GM12873 (cell line): ENCODE results near the gene BRICD5.

Source experiments
- TF ChIP-seq, protein P1 (sequence below): IDR thresholded peaks from 2 replicates; pipeline ENCODE4 v1.5.1; 2012; ENCODE audit warnings: low read depth, mild to moderate bottlenecking, moderate library complexity, low read length, control low read depth; ENCODE audit not compliant: insufficient read depth; ENCODE audit errors: missing control alignments

BRICD5 gene

DNA sequence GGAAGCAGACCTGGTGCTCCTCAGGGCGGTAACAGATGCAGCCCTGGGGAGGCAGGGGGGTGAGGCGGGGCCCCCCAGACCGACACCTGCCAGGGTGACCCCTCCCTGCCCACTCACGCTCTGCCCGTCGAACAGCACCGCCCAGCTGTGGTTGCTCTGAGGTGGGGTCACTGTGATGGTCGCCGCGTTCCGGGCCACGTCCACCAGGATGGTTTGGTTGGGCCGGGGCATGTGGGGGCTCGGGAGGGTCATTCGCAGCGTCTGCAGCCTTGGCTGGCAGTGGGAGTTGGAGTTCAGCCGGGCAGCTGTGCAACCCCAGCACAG is 692 bp downstream of the BRICD5 start:
- TF ChIP-seq, protein P1, sequence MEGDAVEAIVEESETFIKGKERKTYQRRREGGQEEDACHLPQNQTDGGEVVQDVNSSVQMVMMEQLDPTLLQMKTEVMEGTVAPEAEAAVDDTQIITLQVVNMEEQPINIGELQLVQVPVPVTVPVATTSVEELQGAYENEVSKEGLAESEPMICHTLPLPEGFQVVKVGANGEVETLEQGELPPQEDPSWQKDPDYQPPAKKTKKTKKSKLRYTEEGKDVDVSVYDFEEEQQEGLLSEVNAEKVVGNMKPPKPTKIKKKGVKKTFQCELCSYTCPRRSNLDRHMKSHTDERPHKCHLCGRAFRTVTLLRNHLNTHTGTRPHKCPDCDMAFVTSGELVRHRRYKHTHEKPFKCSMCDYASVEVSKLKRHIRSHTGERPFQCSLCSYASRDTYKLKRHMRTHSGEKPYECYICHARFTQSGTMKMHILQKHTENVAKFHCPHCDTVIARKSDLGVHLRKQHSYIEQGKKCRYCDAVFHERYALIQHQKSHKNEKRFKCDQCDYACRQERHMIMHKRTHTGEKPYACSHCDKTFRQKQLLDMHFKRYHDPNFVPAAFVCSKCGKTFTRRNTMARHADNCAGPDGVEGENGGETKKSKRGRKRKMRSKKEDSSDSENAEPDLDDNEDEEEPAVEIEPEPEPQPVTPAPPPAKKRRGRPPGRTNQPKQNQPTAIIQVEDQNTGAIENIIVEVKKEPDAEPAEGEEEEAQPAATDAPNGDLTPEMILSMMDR, result no peak

DNA sequence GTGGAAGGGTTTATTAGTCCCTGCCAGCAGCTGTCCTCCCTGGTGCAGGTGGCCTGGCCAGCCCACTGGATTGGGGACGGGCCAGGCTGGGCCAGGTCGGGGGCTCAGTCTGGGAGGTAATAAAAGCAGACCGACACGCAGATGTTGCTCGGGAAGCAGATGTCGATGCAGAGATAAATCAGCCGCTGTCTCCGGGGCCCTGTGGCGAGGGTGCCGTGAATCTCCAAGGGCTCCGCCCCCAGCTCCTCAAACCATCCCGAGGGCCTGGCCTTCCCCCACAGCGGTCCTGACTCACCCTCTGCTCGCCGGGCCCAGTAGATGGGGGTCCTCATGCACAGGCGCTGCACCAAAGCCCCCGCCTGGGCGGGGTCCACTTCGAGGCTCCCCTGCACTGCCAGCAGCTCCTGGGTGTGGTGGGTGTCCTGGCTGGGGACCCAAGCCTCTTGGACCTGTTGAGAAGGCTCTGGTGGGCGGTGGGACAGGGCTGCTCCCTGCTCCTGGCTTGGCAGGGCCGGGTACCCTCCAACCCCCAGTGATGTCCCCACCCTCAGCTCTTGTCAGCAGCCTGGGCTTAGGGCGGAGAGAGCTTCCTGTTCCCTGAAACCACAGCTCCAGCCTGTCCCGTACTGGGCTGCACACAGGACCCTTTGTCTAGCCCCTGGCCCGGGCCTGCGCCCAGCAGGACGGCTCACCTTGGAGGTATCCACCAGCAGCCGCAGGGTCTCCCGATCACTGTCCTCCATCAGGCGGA is 1.2 kb downstream of the BRICD5 start:
- TF ChIP-seq, protein P1, result no peak

DNA sequence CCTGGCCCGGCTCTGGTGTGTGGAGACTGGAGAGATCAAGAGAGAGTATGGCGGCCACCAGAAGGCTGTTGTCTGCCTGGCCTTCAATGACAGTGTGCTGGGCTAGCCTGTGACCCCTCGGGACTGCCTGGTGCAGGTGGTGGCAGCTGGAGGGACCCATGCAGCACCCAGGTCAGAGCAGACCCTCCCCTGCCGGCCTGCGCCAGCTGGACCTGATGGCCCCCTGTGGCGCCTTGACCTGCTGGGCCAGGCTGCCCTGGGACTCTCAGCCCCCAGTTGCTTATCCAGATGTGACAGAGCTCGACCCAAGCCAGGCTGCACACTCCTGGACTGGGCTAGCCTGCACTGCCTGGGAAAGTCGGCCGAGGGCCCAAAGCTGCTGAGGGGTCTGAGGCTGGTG is 1.9 kb downstream of the BRICD5 start:
- TF ChIP-seq, protein P1, result no peak

DNA sequence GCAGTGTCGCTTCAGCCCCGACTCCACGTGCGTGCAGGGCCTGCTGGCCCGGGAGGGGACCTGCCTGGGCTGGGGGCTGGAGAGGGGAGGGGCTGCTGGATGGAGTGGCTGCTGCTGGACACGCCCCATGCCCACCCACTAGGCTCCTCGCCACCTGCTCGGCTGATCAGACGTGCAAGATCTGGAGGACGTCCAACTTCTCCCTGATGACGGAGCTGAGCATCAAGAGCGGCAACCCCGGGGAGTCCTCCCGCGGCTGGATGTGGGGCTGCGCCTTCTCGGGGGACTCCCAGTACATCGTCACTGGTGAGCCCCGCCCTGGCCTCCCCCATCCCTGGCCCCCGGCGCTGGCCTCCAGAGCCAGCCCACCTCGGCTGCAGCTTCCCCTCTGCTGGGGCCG is 2.4 kb downstream of the BRICD5 start:
- TF ChIP-seq, protein P1, result no peak

DNA sequence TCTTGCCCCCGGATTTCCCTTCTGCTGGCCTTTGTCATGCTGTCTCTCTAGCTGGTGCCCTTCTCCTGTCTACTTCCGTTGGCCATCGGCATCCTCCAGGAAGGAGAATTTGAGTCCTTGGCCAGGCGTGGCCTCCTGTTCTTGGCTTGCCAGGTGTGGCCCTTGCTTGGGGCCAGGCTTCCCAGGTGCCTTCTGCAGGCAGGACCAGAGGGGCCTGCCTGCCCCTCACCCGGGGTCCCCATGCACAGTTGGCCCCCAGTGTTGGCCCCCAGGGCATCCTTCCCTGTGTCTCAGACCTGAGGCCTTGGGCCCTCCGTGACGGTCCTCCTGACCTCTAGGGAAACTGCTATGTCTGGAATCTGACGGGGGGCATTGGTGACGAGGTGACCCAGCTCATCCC is 2.8 kb downstream of the BRICD5 start:
- TF ChIP-seq, protein P1, result no peak

DNA sequence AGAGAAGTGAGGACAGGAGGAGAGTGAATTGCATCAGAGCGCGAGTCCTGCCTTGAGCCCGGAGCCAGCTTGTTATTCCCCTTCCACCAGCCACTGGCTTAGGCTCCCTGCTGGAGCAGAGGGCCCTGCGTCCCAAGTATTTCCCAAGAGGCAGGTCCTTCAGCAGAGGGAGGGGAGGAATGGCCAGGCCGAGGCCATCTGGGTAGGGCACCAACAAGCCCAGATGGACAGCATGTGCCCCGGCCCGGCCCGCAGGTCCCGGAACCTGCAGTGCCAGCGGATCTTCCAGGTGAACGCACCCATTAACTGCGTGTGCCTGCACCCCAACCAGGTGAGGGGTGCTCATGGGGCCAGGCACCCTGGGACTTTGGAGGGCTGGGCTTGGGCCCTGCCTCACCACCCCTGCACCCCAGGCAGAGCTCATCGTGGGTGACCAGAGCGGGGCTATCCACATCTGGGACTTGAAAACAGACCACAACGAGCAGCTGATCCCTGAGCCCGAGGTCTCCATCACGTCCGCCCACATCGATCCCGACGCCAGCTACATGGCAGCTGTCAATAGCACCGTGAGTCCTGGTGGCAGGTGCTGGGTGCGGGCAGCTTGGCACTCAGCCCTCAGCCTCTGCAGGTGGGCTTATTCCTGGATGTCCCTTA is 3.8 kb downstream of the BRICD5 start:
- TF ChIP-seq, protein P1, result no peak

DNA sequence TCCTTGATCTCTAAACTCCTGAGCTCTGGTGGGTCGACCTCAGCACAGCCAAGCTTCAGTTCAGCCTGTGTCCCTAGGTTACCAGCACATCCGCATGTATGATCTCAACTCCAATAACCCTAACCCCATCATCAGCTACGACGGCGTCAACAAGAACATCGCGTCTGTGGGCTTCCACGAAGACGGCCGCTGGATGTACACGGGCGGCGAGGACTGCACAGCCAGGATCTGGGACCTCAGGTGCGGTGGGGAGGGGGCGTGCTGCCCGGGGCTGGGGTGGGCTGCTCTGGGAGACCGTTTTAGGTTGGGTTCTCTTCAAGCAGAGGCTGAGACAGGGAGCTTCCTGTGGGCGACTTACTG is 4.3 kb downstream of the BRICD5 start:
- TF ChIP-seq, protein P1, result no peak
